ENCODE measurements around the gene NRP1. TPM values are rescaled to one million over a fixed set of nuclear protein-coding genes. Genes with fewer than 3 reads are reported as not detected.

The NRP1 gene
- total and polyA plus RNA-seq, 12 donors: 45.3 to 229 (median 157) TPM

GRCh38 chr10:33262871-33263270, 71.6 kb downstream of the NRP1 start:
- intact Hi-C loops (cut with DNase I): no loop called here
- WGBS, 2 donors: 69 to 72% methylated on average over 3 of the region's 3 CpGs
- ATAC-seq (no peak), DNase-seq (no peak)
- H3K27me3 ChIP-seq: no peaks in the 10 kb centered on the region
- peaks cover 0 to 100% (median 60%) of the 10 kb centered on the region in 9 donors for H3K36me3 ChIP-seq
- no peak overlapping the region for H3K4me3 ChIP-seq
- TF ChIP-seq CTCF (IDR thresholded peaks at IDR 0.05): no peak
- no peaks in the 10 kb centered on the region for H3K9me3 ChIP-seq
- peaks cover 5 to 72% (median 52%) of the 10 kb centered on the region in 9 donors for H3K4me1 ChIP-seq
- H3K27ac ChIP-seq: peak overlapping the region in 7 of 10 donors; percentile 1 to 82 (median 24)

- Histone ChIP-seq H3K36me3 (peaks cover 0 to 100% (median 68%) of the 10 kb centered on the region in 9 donors), H3K27ac (peak overlapping the region in 2 of 10 donors; percentile 17 to 49), H3K9me3 (no peaks in the 10 kb centered on the region), H3K4me1 (peaks cover 5 to 67% (median 37%) of the 10 kb centered on the region in 9 donors), H3K27me3 (no peaks in the 10 kb centered on the region), H3K4me3 (no peak overlapping the region)
- DNase-seq: no peak
- WGBS, 2 donors: 78 to 85% methylated on average over 5 of the region's 5 CpGs
- no peak for TF ChIP-seq CTCF (IDR thresholded peaks at IDR 0.05)
- no peak for ATAC-seq
- intact Hi-C loops (cut with DNase I): no loop called here
Observed at GRCh38 chr10:33260403-33261149, 73.9 kb downstream of the NRP1 start.

- no peak for TF ChIP-seq CTCF (IDR thresholded peaks at IDR 0.05)
- Histone ChIP-seq H3K4me1 (peaks cover 0 to 66% (median 37%) of the 10 kb centered on the region in 9 donors), H3K27ac (peak overlapping the region in 2 of 10 donors; percentile 27 to 53), H3K9me3 (no peaks in the 10 kb centered on the region), H3K27me3 (no peaks in the 10 kb centered on the region), H3K36me3 (peaks cover 0 to 100% (median 64%) of the 10 kb centered on the region in 9 donors), H3K4me3 (no peak overlapping the region)
- ATAC-seq: peak in 1 of 8 donors; percentile 14
- no peak for DNase-seq
- intact Hi-C loops (cut with DNase I): no loop called here
- 79 to 80% methylated on average over 9 of the region's 9 CpGs for WGBS, 2 donors
Observed at GRCh38 chr10:33258967-33259366, 75.5 kb downstream of the NRP1 start.

GRCh38 chr10:33257439-33258080, 76.9 kb downstream of the NRP1 start:
- no peak overlapping the region for H3K4me3 ChIP-seq
- TF ChIP-seq CTCF (IDR thresholded peaks at IDR 0.05): no peak
- H3K27ac ChIP-seq: peak overlapping the region in 2 of 10 donors; percentile 13 to 53
- H3K4me1 ChIP-seq: peaks cover 0 to 68% (median 29%) of the 10 kb centered on the region in 9 donors
- intact Hi-C loops (cut with DNase I): no loop called here
- H3K9me3 ChIP-seq: no peaks in the 10 kb centered on the region
- 78 to 81% methylated on average over 9 of the region's 9 CpGs for WGBS, 2 donors
- no peaks in the 10 kb centered on the region for H3K27me3 ChIP-seq
- DNase-seq (no peak), ATAC-seq (no peak)
- peaks cover 0 to 100% (median 69%) of the 10 kb centered on the region in 9 donors for H3K36me3 ChIP-seq
